HEK293 (cell line): ENCODE measurements around the gene TNIK.

ENCODE experiments used
- CTCF ChIA-PET: fragments of 350-600 bp; formaldehyde crosslinking; extraction: SDS; loops from one replicate; lab custom pipeline; 2021; ENCODE audit warnings: antibody characterized with exemption; lab: Yijun Ruan, JAX
- POLR2A ChIA-PET: fragments of 300-600 bp; formaldehyde crosslinking; extraction: SDS; loops from one replicate; lab custom pipeline; 2020; ENCODE audit warnings: antibody characterized with exemption, inconsistent platforms; lab: Yijun Ruan, JAX
- H3K27ac ChIP-seq: fragments of 200-500 bp; sonication (Bioruptor generic); 2 replicates; pipeline ENCODE4 v1.5.1; 2014; ENCODE audit warnings: low read depth, low read length, control low read depth, inconsistent platforms; ENCODE audit errors: extremely low read depth
- H3K36me3 ChIP-seq, 2 experiments: fragments of 200-500 bp in 1 of 2; sonication (Bioruptor generic) in 1 of 2; 1 replicate in 1 of 2; 2 replicates in 1 of 2; pipeline ENCODE4 v1.5.1; 2014 to 2017; ENCODE audit warnings: inconsistent platforms in 2 of 2, low read length in 2 of 2; ENCODE audit not compliant: control insufficient read depth in 2 of 2, insufficient read depth in 1 of 2
- H3K4me1 ChIP-seq: fragments of 200-500 bp; sonication (Bioruptor generic); 2 replicates; pipeline ENCODE4 v1.5.1; 2014; ENCODE audit warnings: mild to moderate bottlenecking, low read length, inconsistent platforms; ENCODE audit not compliant: control insufficient read depth, insufficient read depth
- H3K4me3 ChIP-seq: 2 replicates; pipeline ENCODE4 v1.5.1; 2011; ENCODE audit warnings: low read depth, mild to moderate bottlenecking, control low read depth, low read length, moderate library complexity
- H3K9me3 ChIP-seq: fragments of 200-500 bp; sonication (Bioruptor generic); 2 replicates; pipeline ENCODE4 v1.5.1; 2014; ENCODE audit warnings: low read depth, low read length, inconsistent platforms; ENCODE audit not compliant: control insufficient read depth, insufficient read depth
- GLIS1 ChIP-seq: fragments of 450-650 bp; formaldehyde crosslinking; IDR thresholded peaks from 2 replicates; pipeline ENCODE4 v1.5.1; 2016; ENCODE audit warnings: missing biosample characterization, missing genetic modification characterization
- MZF1 ChIP-seq: fragments of 450-650 bp; formaldehyde crosslinking; IDR thresholded peaks from 2 replicates; pipeline ENCODE4 v1.5.1; 2017; ENCODE audit warnings: missing biosample characterization, missing genetic modification characterization, borderline replicate concordance
- PATZ1 ChIP-seq: fragments of 450-650 bp; formaldehyde crosslinking; IDR thresholded peaks from 2 replicates; pipeline ENCODE4 v1.5.1; 2016; ENCODE audit warnings: missing biosample characterization, missing genetic modification characterization
- SCRT2 ChIP-seq: fragments of 450-650 bp; formaldehyde crosslinking; IDR thresholded peaks from 2 replicates; pipeline ENCODE4 v1.5.1; 2016; ENCODE audit warnings: missing biosample characterization, missing genetic modification characterization
- SP2 ChIP-seq: fragments of 450-650 bp; formaldehyde crosslinking; IDR thresholded peaks from 2 replicates; pipeline ENCODE4 v1.5.1; 2016; ENCODE audit warnings: missing biosample characterization, missing genetic modification characterization
- ZBTB11 ChIP-seq: fragments of 450-650 bp; formaldehyde crosslinking; conservative IDR thresholded peaks from 2 replicates; pipeline ENCODE4 v1.5.1; 2016; ENCODE audit warnings: low read depth, missing biosample characterization, missing genetic modification characterization
- ZBTB21 ChIP-seq: fragments of 450-650 bp; formaldehyde crosslinking; IDR thresholded peaks from 2 replicates; pipeline ENCODE4 v1.5.1; 2017; ENCODE audit warnings: missing biosample characterization, missing genetic modification characterization
- ZBTB7A ChIP-seq: fragments of 450-650 bp; formaldehyde crosslinking; IDR thresholded peaks from 2 replicates; pipeline ENCODE4 v1.5.1; 2016; ENCODE audit warnings: low read depth, missing biosample characterization, missing genetic modification characterization
- ZBTB8A ChIP-seq: fragments of 450-650 bp; formaldehyde crosslinking; IDR thresholded peaks from 2 replicates; pipeline ENCODE4 v1.5.1; 2016; ENCODE audit warnings: missing biosample characterization, missing genetic modification characterization
- ZFP37 ChIP-seq: fragments of 450-650 bp; formaldehyde crosslinking; IDR thresholded peaks from 2 replicates; pipeline ENCODE4 v1.5.1; 2016; ENCODE audit warnings: missing biosample characterization, missing genetic modification characterization
- ZNF114 ChIP-seq: fragments of 450-650 bp; formaldehyde crosslinking; IDR thresholded peaks from 2 replicates; pipeline ENCODE4 v1.5.0; 2017; ENCODE audit warnings: missing biosample characterization, missing genetic modification characterization
- ZNF223 ChIP-seq: fragments of 450-650 bp; formaldehyde crosslinking; IDR thresholded peaks from 2 replicates; pipeline ENCODE4 v1.5.1; 2016; ENCODE audit warnings: missing biosample characterization, missing genetic modification characterization
- ZNF24 ChIP-seq: fragments of 450-650 bp; formaldehyde crosslinking; IDR thresholded peaks from 2 replicates; pipeline ENCODE4 v1.5.1; 2016; ENCODE audit warnings: missing biosample characterization, missing genetic modification characterization
- ZNF280D ChIP-seq: fragments of 450-650 bp; formaldehyde crosslinking; IDR thresholded peaks from 2 replicates; pipeline ENCODE4 v1.5.1; 2016; ENCODE audit warnings: missing biosample characterization, missing genetic modification characterization
- ZNF324 ChIP-seq: fragments of 450-650 bp; formaldehyde crosslinking; IDR thresholded peaks from 2 replicates; pipeline ENCODE4 v1.5.1; 2016; ENCODE audit warnings: missing biosample characterization, missing genetic modification characterization
- ZNF362 ChIP-seq: fragments of 450-650 bp; formaldehyde crosslinking; IDR thresholded peaks from 2 replicates; pipeline ENCODE4 v1.5.1; 2016; ENCODE audit warnings: missing biosample characterization, missing genetic modification characterization
- ZNF394 ChIP-seq: fragments of 450-650 bp; formaldehyde crosslinking; IDR thresholded peaks from 2 replicates; pipeline ENCODE4 v1.5.1; 2016; ENCODE audit warnings: missing biosample characterization, missing genetic modification characterization, mild to moderate bottlenecking, moderate library complexity, borderline replicate concordance
- ZNF521 ChIP-seq: fragments of 450-650 bp; formaldehyde crosslinking; IDR thresholded peaks from 2 replicates; pipeline ENCODE4 v1.5.1; 2017; ENCODE audit warnings: missing biosample characterization, mild to moderate bottlenecking, missing genetic modification characterization
- ZNF555 ChIP-seq: fragments of 450-650 bp; formaldehyde crosslinking; conservative IDR thresholded peaks from 2 replicates; pipeline ENCODE4 v1.5.1; 2017; ENCODE audit warnings: missing biosample characterization, mild to moderate bottlenecking, missing genetic modification characterization, inconsistent platforms
- ZNF558 ChIP-seq: fragments of 450-650 bp; formaldehyde crosslinking; IDR thresholded peaks from 2 replicates; pipeline ENCODE4 v1.5.1; 2016; ENCODE audit warnings: missing biosample characterization, missing genetic modification characterization
- ZNF621 ChIP-seq: fragments of 450-650 bp; formaldehyde crosslinking; IDR thresholded peaks from 2 replicates; pipeline ENCODE4 v1.5.1; 2017; ENCODE audit warnings: missing biosample characterization, missing genetic modification characterization
- ZNF629 ChIP-seq: fragments of 450-650 bp; formaldehyde crosslinking; IDR thresholded peaks from 2 replicates; pipeline ENCODE4 v1.5.1; 2017; ENCODE audit warnings: missing biosample characterization, missing genetic modification characterization
- ZNF639 ChIP-seq: fragments of 450-650 bp; formaldehyde crosslinking; IDR thresholded peaks from 2 replicates; pipeline ENCODE4 v1.5.1; 2016; ENCODE audit warnings: missing biosample characterization, missing genetic modification characterization
- ZNF692 ChIP-seq: fragments of 450-650 bp; formaldehyde crosslinking; IDR thresholded peaks from 2 replicates; pipeline ENCODE4 v1.5.1; 2016; ENCODE audit warnings: missing biosample characterization, missing genetic modification characterization

The TNIK gene

GRCh38 chr3:171346582-171347300 is 113.5 kb downstream of the TNIK start:
- H3K36me3 ChIP-seq, result no peaks in the 10 kb centered on the region
- no peak overlapping the region for H3K4me3 ChIP-seq
- POLR2A ChIA-PET, result interaction anchor here (0.9 kb wide), 1 partner anchor 23 kb away, joined by 3 read pairs; no protein-coding TSS in a partner anchor
- H3K27ac ChIP-seq, result peak overlapping the region; percentile 21; the same call in 1 of the 2 replicates
- H3K4me1 ChIP-seq, result peaks cover 9% of the 10 kb centered on the region
- CTCF ChIA-PET, result interaction anchor here (0.7 kb wide), 1 partner anchor 55 kb away, joined by 3 read pairs; no protein-coding TSS in a partner anchor
- no peaks in the 10 kb centered on the region for H3K9me3 ChIP-seq
- TF ChIP-seq ZNF280D (tag by site-specific recombination), result peak; percentile 44; the same call in 1 of the 2 replicates
- TF ChIP-seq ZNF558 (tag by site-specific recombination), result peak; percentile 95
- TF ChIP-seq ZNF362 (tag by site-specific recombination), result peak; percentile 71; the same call in 1 of the 2 replicates
- no peak for TF ChIP-seq SP2
- no peak for TF ChIP-seq SCRT2 (tag by site-specific recombination)
- TF ChIP-seq ZBTB8A, result 0 out of 2 replicates have a peak, but pooled peaks have one; percentile 13
- peak; percentile 59; the same call in 1 of the 2 replicates for TF ChIP-seq ZNF394 (tag by site-specific recombination)
- no peak for TF ChIP-seq ZNF621
- peak; percentile 98 for TF ChIP-seq ZNF629
- TF ChIP-seq MZF1 (tag by site-specific recombination), result no peak
- peak; percentile 96 for TF ChIP-seq ZBTB21 (tag by site-specific recombination)
- TF ChIP-seq ZNF223 (tag by site-specific recombination), result no peak
- TF ChIP-seq ZNF324, result peak; percentile 27; the same call in 1 of the 2 replicates
- TF ChIP-seq ZNF114 (tag by site-specific recombination), result no peak
- no peak for TF ChIP-seq GLIS1 (tag by site-specific recombination)
- TF ChIP-seq ZBTB11, result no peak
- TF ChIP-seq ZNF639 (tag by site-specific recombination), result peak; percentile 43; the same call in 1 of the 2 replicates
- TF ChIP-seq ZNF555 (tag by site-specific recombination), result no peak
- TF ChIP-seq ZNF521, result no peak
- no peak for TF ChIP-seq ZFP37 (tag by site-specific recombination)
- TF ChIP-seq ZBTB7A (tag by site-specific recombination), result no peak
- TF ChIP-seq ZNF24, result 0 out of 2 replicates have a peak, but pooled peaks have one; percentile 38
- peak; percentile 44; the same call in 1 of the 2 replicates for TF ChIP-seq ZNF692 (tag by site-specific recombination)
- no peak for TF ChIP-seq PATZ1
